GM21360 (cell line): Measurements from ENCODE around the gene SPACA4.
"Not testable (repeated sequence)": the region's sequence is repeated elsewhere in the genome, so short reads cannot be mapped to it uniquely, and the experiment has no call there.

Source experiments
- ATAC-seq: cut with Tn5 transposase; IDR thresholded peaks from one replicate; pipeline ENCODE4 v1.9.1; 2021; ENCODE audit warnings: mild to moderate bottlenecking, moderate library complexity; ENCODE audit not compliant: unreplicated experiment

Gene SPACA4

GRCh38 chr19:48618278-48618915, 11.9 kb downstream of the SPACA4 start:
- ATAC-seq = no peak

DNA sequence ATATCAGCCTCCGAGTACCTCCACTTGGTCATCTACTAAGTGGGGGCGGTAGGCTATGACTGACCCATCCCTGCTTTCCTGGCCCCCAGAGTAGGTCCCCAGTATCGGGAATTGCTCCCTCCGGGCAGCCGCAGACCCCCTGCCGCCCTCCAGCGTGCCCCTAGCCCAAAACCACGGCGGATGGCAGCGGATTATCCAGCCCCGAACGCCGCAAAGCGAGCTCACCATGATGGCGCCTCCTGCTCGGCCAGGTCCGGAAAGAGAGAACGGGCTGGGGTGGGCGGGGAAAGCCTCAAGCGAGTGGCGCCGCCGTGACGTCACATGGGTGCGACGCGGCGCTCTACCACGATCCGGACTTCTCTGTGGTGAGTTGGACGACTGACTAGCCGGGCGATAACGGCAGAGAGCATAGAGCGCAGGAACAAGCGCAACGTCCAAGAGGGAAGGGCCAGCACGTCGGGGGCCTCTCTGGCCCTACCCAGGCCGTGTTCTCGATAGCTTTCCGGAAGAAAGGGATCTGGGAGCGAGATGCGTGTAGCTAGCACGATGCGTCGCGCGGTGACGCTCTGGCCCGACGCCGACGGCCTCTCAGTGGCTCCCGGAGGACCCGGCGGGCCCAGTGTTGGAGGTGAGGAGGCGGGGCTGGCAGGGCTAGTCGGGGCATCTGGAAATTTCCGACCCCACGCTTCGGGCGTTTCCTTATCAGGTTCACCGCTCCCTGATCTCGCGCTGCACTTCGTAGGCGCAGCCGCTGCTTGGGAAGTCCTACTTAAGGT, 12.6 kb downstream of the SPACA4 start, which contains the start of the genes RPL18 and SPHK2:
Gene RPL18, minus strand, starts transcription at position 263 of the 776 bp plus-strand sequence. Its CDS starts 35 bp downstream, at position 228.
Gene SPHK2, plus strand, starts transcription at position 591 of the 776 bp plus-strand sequence. CDS start 1,009 bp downstream, outside the sequence.
- ATAC-seq = peak; percentile 77

DNA sequence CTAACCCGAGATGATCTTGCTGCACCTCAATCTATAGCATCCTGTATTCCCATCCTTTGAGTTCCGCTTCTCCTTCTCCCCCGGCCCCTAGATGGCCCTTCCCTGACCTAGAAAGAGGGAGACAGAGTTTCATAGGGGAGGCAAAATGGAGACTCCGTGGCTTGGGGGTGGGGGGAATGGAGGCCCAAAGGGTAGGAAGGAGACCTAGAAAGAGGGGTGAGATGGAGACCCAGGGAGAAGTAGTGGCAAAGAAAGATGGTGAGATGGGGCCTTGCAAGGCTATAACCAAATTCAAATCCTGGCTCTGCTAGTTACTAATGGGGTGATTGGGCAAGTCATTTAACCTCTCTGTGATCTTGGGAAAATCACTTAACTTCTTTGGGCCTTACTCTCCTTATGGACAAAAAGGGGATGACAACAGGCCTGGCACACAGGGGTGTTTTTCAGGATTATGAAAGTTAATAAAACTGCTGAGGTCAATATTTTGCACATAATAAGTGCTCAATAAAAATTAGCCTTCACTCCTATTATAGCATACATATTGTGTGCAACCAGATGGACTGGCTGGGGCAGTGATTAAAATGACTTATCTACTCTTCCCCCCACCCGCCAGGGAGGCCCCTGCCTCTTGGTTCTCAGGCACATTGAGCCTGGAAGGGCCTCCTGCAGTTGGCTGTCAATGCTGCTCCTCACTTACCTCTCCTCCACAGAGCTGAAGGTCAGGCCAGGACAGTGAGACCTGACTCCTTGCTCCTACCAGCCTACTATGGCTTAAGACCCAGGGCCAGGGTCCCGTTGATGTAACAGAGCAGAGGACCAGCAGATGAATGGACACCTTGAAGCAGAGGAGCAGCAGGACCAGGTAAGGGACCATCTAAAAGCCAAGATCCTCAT, 13.4 kb downstream of the SPACA4 start:
- peak; percentile 3 for ATAC-seq

GRCh38 chr19:48623556-48624066, 17.1 kb downstream of the SPACA4 start:
- ATAC-seq = no peak

DNA sequence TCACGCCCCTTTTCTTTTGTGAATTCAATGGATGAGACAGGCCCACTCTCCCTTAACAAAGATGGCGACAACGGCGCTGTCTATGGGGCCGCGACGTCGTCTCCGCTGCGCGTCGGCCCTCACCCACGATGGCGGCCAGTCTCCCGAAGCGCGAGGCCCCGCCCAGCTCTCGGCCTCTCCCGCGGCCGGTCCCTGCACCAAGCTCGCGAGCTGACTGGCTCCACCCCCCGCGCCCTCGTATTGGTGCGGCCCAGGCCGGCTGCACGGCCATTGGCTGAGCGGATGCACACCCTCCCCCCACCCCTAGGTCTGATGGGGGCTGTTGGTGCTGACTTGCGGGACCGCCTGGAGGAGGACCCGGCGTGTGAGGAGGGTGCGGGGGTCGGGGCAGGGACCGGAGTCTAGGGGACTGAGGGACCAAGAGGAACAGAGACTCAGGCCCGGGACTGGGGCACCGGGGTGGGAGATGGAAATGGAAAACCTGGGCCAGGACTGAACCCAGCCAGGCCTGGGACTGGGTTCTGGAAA, 17.6 kb downstream of the SPACA4 start:
- peak; percentile 63 for ATAC-seq

DNA sequence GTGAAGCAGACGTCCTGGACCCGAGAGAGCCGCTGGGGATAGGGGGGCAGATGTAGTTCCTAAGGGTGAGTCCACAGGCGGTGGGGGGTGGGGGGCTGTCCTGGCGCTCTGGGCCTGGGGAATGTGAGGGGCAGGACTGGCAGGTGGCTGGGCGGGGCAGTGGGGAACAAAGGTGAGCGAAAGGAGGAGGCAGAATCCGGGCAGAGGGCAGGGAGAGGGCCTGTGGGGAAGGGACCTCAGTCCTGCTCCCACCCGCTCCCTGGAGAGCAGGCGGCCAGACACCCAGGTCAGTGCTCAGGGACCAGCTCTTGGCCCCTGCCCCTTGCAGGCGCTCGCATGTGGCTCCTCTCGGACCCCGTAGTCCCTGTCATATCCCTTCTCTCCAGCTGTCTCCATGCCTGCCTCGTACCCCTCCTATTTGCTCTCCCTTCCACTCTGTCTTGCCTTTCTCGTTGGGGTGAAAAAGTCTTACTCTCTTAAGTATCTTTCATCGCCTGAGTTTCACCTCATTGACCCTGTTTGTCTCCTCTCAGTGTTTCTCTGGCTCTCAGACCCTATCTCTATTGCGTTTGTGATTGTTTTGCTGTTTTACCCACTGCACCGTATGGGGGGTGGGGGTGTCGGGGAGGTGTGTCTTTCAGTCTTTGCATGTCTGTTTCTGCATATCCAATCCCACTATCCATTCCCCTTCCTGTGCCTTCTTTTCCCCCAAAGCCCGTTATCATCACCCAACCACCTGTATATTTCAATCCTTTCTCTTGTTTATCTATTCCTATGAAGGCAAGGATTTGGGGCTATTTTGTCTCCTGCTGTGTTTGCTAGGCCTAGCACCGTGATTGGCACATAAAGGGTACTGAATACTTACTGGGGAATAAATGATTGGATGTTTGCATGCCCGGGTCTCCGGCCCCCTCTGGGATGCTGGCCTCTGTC, 18.5 kb downstream of the SPACA4 start:
- ATAC-seq = no peak

GRCh38 chr19:48625891-48626327, 19.4 kb downstream of the SPACA4 start:
- ATAC-seq = no peak

GRCh38 chr19:48627201-48627864, 20.8 kb downstream of the SPACA4 start:
- no peak for ATAC-seq

DNA sequence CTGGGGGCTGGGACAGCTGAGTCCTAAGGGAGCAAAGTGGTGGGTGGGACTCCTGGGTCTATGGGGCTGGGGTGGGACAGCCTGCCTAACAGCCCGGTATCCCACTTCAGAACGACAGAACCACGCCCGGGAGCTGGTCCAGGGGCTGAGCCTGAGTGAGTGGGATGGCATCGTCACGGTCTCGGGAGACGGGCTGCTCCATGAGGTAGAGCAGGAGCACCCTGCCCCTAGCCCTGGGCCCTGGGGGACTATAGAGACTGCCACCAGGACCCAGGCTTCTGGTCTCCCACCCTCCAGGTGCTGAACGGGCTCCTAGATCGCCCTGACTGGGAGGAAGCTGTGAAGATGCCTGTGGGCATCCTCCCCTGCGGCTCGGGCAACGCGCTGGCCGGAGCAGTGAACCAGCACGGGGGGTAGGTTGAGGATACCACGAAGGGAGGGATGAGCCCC, 21.3 kb downstream of the SPACA4 start:
- ATAC-seq = no peak

GRCh38 chr19:48628486-48629296, 22.1 kb downstream of the SPACA4 start:
- no peak for ATAC-seq

DNA sequence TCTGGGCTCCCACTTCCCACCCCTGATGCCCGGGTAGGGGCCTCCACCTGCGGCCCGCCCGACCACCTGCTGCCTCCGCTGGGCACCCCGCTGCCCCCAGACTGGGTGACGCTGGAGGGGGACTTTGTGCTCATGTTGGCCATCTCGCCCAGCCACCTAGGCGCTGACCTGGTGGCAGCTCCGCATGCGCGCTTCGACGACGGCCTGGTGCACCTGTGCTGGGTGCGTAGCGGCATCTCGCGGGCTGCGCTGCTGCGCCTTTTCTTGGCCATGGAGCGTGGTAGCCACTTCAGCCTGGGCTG, 22.7 kb downstream of the SPACA4 start:
- ATAC-seq = no peak

- ATAC-seq = no peak
These were observed 23.2 kb downstream of the SPACA4 start for GRCh38 chr19:48629599-48630295.

GRCh38 chr19:48630296-48631063, 23.9 kb downstream of the SPACA4 start:
- ATAC-seq = no peak

DNA sequence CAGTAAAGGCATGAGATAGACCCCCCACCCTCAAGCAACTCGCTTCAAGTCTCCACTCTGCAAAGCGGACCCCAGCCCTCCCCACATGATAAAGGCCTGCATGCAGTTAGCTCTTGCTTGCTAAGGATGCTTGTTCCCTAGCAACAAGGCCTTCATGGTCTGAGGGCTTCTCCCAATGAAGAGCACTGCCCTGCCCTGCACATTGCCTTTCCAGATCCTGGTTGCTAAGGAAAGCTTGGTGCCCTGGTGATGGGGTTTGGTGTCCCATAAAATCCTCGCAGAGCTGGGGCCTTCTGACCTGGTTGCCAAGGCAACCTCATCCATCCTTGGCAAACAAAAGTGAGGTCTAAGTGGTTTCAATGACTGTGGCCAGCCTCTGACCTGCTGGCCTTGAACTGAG, 24.7 kb downstream of the SPACA4 start:
- ATAC-seq = no peak

- ATAC-seq = not testable (repeated sequence)
These were observed 25.7 kb downstream of the SPACA4 start for GRCh38 chr19:48632286-48632685.

GRCh38 chr19:48632692-48633147, 26.2 kb downstream of the SPACA4 start:
- no peak for ATAC-seq
